DOHH2 (cell line): Measurements from ENCODE around the gene EMILIN3.

Experiments used
- EZH2phosphoT487 ChIP-seq: fragments of 200-600 bp; sonication (generic); IDR thresholded peaks from 2 replicates; pipeline ENCODE4 v1.6.1; 2017; ENCODE audit warnings: borderline replicate concordance, mild to moderate bottlenecking, antibody characterized with exemption, low read length, moderate library complexity, mixed read lengths
- TF ChIP-seq, protein P1 (sequence below): fragments of 200-600 bp; sonication (generic); IDR thresholded peaks from one replicate; pipeline ENCODE4 v1.5.1; 2014; ENCODE audit warnings: antibody characterized with exemption, mild to moderate bottlenecking, low read depth, low read length; ENCODE audit not compliant: poor library complexity, severe bottlenecking

DNA sequence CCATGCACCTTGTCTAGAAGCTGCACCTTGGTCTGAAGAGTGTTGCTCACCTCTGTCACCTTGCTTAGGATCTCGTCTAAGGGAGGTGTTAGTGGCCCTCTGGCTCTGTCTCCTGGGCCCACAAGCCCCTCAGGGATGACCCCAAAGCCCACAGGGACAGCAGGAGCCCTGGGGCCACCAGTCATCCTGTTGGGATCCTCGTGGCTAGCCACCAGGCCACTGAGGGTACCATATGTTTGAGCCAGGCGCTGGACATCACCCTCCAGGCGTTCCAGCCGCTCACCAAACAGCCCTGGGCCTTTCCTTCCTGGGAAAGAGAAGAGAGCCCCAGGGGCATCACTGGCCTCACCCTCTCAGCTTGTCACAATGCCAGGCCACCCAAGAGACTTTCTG lies 3.9 kb downstream of the EMILIN3 start:
- no peak for TF ChIP-seq EZH2phosphoT487
- TF ChIP-seq, protein P1, sequence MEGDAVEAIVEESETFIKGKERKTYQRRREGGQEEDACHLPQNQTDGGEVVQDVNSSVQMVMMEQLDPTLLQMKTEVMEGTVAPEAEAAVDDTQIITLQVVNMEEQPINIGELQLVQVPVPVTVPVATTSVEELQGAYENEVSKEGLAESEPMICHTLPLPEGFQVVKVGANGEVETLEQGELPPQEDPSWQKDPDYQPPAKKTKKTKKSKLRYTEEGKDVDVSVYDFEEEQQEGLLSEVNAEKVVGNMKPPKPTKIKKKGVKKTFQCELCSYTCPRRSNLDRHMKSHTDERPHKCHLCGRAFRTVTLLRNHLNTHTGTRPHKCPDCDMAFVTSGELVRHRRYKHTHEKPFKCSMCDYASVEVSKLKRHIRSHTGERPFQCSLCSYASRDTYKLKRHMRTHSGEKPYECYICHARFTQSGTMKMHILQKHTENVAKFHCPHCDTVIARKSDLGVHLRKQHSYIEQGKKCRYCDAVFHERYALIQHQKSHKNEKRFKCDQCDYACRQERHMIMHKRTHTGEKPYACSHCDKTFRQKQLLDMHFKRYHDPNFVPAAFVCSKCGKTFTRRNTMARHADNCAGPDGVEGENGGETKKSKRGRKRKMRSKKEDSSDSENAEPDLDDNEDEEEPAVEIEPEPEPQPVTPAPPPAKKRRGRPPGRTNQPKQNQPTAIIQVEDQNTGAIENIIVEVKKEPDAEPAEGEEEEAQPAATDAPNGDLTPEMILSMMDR = no peak
